Fibroblast of the aortic adventitia (primary cell): ENCODE results near the gene LAMP2. TPM values are rescaled to one million over a fixed set of nuclear protein-coding genes. Genes with fewer than 3 reads are reported as not detected.

Experiments
- DNase-seq: peaks from one replicate; pipeline ENCODE4 v3.0.0-alpha.2; 2010; ENCODE audit warnings: low read depth
- H3K4me3 ChIP-seq: 2 replicates; pipeline ENCODE4 v1.5.1; 2011; ENCODE audit warnings: low read depth, mild to moderate bottlenecking, control low read depth, low read length, moderate library complexity
- CTCF ChIP-seq: IDR thresholded peaks from 2 replicates; pipeline ENCODE4 v1.5.1; 2011; ENCODE audit warnings: mild to moderate bottlenecking, low read length, control low read depth, inconsistent platforms; ENCODE audit not compliant: insufficient read depth
- total RNA-seq: library from RNA; depleted of rRNA; stranded (reverse); fragments of >200 nt; gene quantifications from 2 replicates; pipeline ENCODE4 v1.2.3, GENCODE V29; 2012; ENCODE audit warnings: low replicate concordance

LAMP2 gene
- total RNA-seq, 1 donor = 247 TPM

DNA sequence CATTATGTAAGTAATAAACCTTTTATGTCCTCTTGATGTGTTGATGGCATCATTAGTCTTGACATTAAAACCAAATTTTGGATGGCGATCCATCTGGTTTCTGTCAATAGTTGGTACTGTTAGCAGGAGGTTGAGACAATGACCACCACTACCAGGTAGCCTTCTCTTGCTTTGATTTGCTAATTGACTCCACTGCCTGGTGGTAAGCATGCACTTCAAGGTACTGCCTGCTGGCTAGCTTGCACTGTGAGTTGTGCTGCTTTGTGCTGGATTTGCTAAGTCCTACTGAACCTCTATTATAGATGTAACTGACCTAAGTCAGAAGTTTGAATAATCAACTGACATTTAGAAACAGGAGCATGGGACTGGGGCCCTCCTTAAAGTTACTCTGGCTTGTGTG is 60.9 kb downstream of the LAMP2 start:
- no peak for TF ChIP-seq CTCF
- no peak overlapping the region for H3K4me3 ChIP-seq
- DNase-seq = no peak

DNA sequence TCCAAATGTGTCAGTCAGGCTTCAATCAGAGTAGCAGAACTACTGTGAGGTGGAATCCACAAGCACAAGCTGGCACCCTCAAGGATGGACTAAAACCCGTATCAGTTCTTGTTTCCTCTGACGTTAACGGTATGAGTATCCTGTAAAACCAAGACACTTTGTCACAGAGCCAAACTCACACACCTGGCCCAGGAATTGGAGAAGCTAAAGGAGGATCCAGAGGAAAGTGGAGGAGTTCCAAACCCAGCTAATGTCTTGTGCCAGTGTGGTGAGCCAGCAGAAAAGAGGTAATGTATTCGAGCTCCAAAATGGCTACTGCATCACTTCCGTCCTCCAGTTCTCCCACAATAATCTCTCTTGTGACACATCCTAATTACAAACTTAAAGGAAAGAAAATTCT is 62.5 kb downstream of the LAMP2 start:
- DNase-seq = no peak
- TF ChIP-seq CTCF = no peak
- no peak overlapping the region for H3K4me3 ChIP-seq

- no peak overlapping the region for H3K4me3 ChIP-seq
- no peak for TF ChIP-seq CTCF
- no peak for DNase-seq
Measured at GRCh38 chrX:120402369-120402768, 66.7 kb downstream of the LAMP2 start.

GRCh38 chrX:120401301-120401700 is 67.8 kb downstream of the LAMP2 start:
- TF ChIP-seq CTCF = no peak
- no peak overlapping the region for H3K4me3 ChIP-seq

DNA sequence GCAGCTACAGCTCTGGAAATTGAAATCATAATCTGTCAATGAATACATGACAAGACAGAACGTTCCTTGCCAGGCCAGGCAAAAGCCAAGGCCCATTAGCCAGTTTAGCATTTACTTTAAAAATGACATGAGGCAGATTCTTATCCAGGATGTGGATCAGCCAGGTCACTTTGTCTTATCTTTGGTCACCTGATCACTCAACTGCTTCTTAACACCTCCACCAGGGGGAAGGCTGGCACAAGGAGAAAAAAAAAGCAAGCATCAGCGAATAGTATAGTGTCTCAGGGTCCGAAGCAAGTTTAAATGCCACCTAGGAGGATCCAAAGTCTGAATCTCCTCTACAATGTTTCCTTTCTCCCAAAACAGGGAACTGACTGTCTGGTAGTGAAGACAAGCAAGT is 88.4 kb downstream of the LAMP2 start:
- TF ChIP-seq CTCF = peak; percentile 9
- DNase-seq = no peak
- no peak overlapping the region for H3K4me3 ChIP-seq

More at GRCh38 chrX:120401301-120401700, 67.8 kb downstream of the LAMP2 start:
- no peak for DNase-seq

- DNase-seq = no peak
- H3K4me3 ChIP-seq = no peak overlapping the region
- no peak for TF ChIP-seq CTCF
Measured at GRCh38 chrX:120379937-120380681, 89.0 kb downstream of the LAMP2 start.

DNA sequence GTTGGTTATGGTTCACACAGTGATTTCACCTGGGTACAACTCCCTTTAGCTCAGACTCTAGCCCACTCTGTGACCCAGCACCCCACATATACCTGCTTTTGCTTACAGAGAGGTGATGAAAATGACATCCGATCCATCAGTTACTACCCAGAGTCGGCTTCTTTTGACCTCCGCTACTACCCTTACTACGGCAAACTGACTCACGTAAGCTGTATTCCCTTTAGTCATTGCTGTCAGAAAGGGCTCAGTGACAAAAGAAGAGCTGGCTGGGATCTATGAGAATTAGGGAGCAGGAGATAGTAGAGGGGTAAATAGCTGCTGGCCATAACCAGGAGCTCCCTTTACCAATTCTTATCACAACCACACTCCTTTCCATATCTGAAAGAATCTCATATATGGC is 90.5 kb downstream of the LAMP2 start:
- no peak for DNase-seq
- H3K4me3 ChIP-seq = no peak overlapping the region
- TF ChIP-seq CTCF = no peak
